CD4-positive, alpha-beta T cell treated with Interleukin-6 for 4 hours (primary cell): Measurements from ENCODE around the gene LRRC49.
"Not testable (repeated sequence)": the region's sequence is repeated elsewhere in the genome, so short reads cannot be mapped to it uniquely, and the experiment has no call there.

Experiments
- DNase-seq: peaks from one replicate; pipeline ENCODE4 v3.0.0-alpha.2; 2020; ENCODE audit warnings: mixed read lengths

LRRC49 gene

GRCh38 chr15:70931821-70932220 is 39.2 kb downstream of the LRRC49 start:
- DNase-seq, result no peak

- DNase-seq, result no peak
Observed at GRCh38 chr15:70932397-70932796, 39.8 kb downstream of the LRRC49 start.

GRCh38 chr15:70933411-70933810 is 40.8 kb downstream of the LRRC49 start:
- DNase-seq, result no peak

GRCh38 chr15:70935631-70936030 is 43.0 kb downstream of the LRRC49 start:
- DNase-seq, result no peak

GRCh38 chr15:70936326-70936725 is 43.7 kb downstream of the LRRC49 start:
- DNase-seq, result no peak

GRCh38 chr15:70943285-70943684 is 50.7 kb downstream of the LRRC49 start:
- DNase-seq, result not testable (repeated sequence)

- no peak for DNase-seq
Observed at GRCh38 chr15:70947351-70948335, 55.0 kb downstream of the LRRC49 start.

GRCh38 chr15:70950953-70951352 is 58.3 kb downstream of the LRRC49 start:
- DNase-seq, result no peak

GRCh38 chr15:70954171-70954570 is 61.5 kb downstream of the LRRC49 start:
- DNase-seq, result no peak

- DNase-seq, result no peak
Observed at GRCh38 chr15:70954733-70955132, 62.1 kb downstream of the LRRC49 start.

- DNase-seq, result no peak
Observed at GRCh38 chr15:70955151-70955550, 62.5 kb downstream of the LRRC49 start.

GRCh38 chr15:70956201-70956995 is 63.8 kb downstream of the LRRC49 start:
- DNase-seq, result no peak

GRCh38 chr15:70962084-70962483 is 69.5 kb downstream of the LRRC49 start:
- DNase-seq, result no peak

GRCh38 chr15:70963199-70963598 is 70.6 kb downstream of the LRRC49 start:
- DNase-seq, result no peak

GRCh38 chr15:70964058-70964457 is 71.4 kb downstream of the LRRC49 start:
- no peak for DNase-seq

- DNase-seq, result no peak
Observed at GRCh38 chr15:70964686-70965085, 72.1 kb downstream of the LRRC49 start.

- no peak for DNase-seq
Observed at GRCh38 chr15:70967646-70968045, 75.0 kb downstream of the LRRC49 start.

GRCh38 chr15:70974004-70974832 is 81.6 kb downstream of the LRRC49 start:
- DNase-seq, result no peak

- no peak for DNase-seq
Observed at GRCh38 chr15:70976851-70977250, 84.2 kb downstream of the LRRC49 start.

- no peak for DNase-seq
Observed at GRCh38 chr15:70995383-70995970, 102.9 kb downstream of the LRRC49 start.

GRCh38 chr15:70998319-70998718 is 105.7 kb downstream of the LRRC49 start:
- DNase-seq, result no peak

- DNase-seq, result no peak
Observed at GRCh38 chr15:71002316-71002715, 109.7 kb downstream of the LRRC49 start.
